GM23338 (cell line): Measurements from ENCODE around the gene SLFN5. TPM values are rescaled to one million over a fixed set of nuclear protein-coding genes. Genes with fewer than 3 reads are reported as not detected.

Experiments
- ATAC-seq: fragments of 200-7000 bp; cut with Tn5 transposase; 3 replicates; pipeline ENCODE4 v1.9.1; 2020
- DNase-seq: peaks from one replicate; pipeline ENCODE4 v3.0.0-alpha.2; 2015; ENCODE audit warnings: low spot score
- H2AFZ ChIP-seq: fragments of 200-600 bp; sonication (generic); 2 replicates; pipeline ENCODE4 v1.8.0; 2016; ENCODE audit warnings: antibody characterized with exemption, mild to moderate bottlenecking, moderate library complexity
- H3F3A ChIP-seq: fragments of 200-600 bp; sonication (generic); replicated peaks from 2 replicates; pipeline ENCODE4 v1.8.0; 2017; ENCODE audit warnings: antibody characterized with exemption, mixed run types, low read depth
- H3K27ac ChIP-seq: fragments of 200-600 bp; sonication (generic); 2 replicates; pipeline ENCODE4 v1.6.1; 2016; ENCODE audit warnings: low read depth
- H3K27me3 ChIP-seq: fragments of 200-600 bp; sonication (generic); 2 replicates; pipeline ENCODE4 v1.8.0; 2016; ENCODE audit warnings: mild to moderate bottlenecking, mixed run types, moderate library complexity; ENCODE audit not compliant: insufficient read depth
- H3K36me3 ChIP-seq: fragments of 200-600 bp; sonication (generic); 2 replicates; pipeline ENCODE4 v1.8.0; 2016; ENCODE audit warnings: mild to moderate bottlenecking; ENCODE audit not compliant: insufficient read depth
- H3K4me1 ChIP-seq: fragments of 200-600 bp; sonication (generic); 2 replicates; pipeline ENCODE4 v1.8.0; 2016; ENCODE audit warnings: mild to moderate bottlenecking, moderate library complexity; ENCODE audit not compliant: insufficient read depth
- H3K4me2 ChIP-seq: fragments of 200-600 bp; sonication (generic); 2 replicates; pipeline ENCODE4 v1.7.1; 2017; ENCODE audit warnings: mixed run types
- H3K4me3 ChIP-seq: fragments of 200-600 bp; sonication (generic); 2 replicates; pipeline ENCODE4 v1.6.1; 2016; ENCODE audit warnings: mixed run types
- H3K79me2 ChIP-seq: fragments of 200-600 bp; sonication (generic); replicated peaks from 2 replicates; pipeline ENCODE4 v1.8.0; 2017; ENCODE audit warnings: mild to moderate bottlenecking; ENCODE audit not compliant: insufficient read depth
- H3K9me2 ChIP-seq: fragments of 200-600 bp; sonication (generic); 2 replicates; pipeline ENCODE4 v1.8.0; 2017; ENCODE audit not compliant: insufficient read depth
- H4K20me1 ChIP-seq: fragments of 200-600 bp; sonication (generic); replicated peaks from 2 replicates; pipeline ENCODE4 v1.8.0; 2017; ENCODE audit warnings: mild to moderate bottlenecking; ENCODE audit not compliant: insufficient read depth
- H3K27ac Mint-ChIP-seq: 2 replicates; pipeline ENCODE4 v1.8.0; 2020; ENCODE audit warnings: inconsistent platforms, mild to moderate bottlenecking, moderate library complexity, mixed read lengths
- H3K27me3 Mint-ChIP-seq: 3 replicates; pipeline ENCODE4 v1.8.0; 2022; ENCODE audit warnings: low read depth, mild to moderate bottlenecking, moderate library complexity, mixed read lengths, inconsistent platforms; ENCODE audit not compliant: insufficient read depth, poor library complexity
- H3K36me3 Mint-ChIP-seq: 3 replicates; pipeline ENCODE4 v1.8.0; 2021; ENCODE audit warnings: low read depth, mild to moderate bottlenecking, inconsistent platforms, moderate library complexity, mixed read lengths
- H3K4me1 Mint-ChIP-seq: 3 replicates; pipeline ENCODE4 v1.8.0; 2020; ENCODE audit warnings: mild to moderate bottlenecking, inconsistent platforms, mixed read lengths
- H3K4me3 Mint-ChIP-seq: 3 replicates; pipeline ENCODE4 v1.8.0; 2021; ENCODE audit warnings: moderate library complexity, mild to moderate bottlenecking, inconsistent platforms, mixed read lengths
- H3K9me3 Mint-ChIP-seq: 3 replicates; pipeline ENCODE4 v1.8.0; 2020; ENCODE audit warnings: moderate library complexity, mild to moderate bottlenecking, inconsistent platforms, mixed read lengths
- EZH2phosphoT487 ChIP-seq: fragments of 200-600 bp; sonication (generic); IDR thresholded peaks from one replicate; pipeline ENCODE4 v1.8.1; 2018; ENCODE audit warnings: antibody characterized with exemption; ENCODE audit not compliant: unreplicated experiment
- JUNB ChIP-seq: IDR thresholded peaks from one replicate; pipeline ENCODE4 v1.6.1; 2016; ENCODE audit warnings: antibody characterized with exemption; ENCODE audit not compliant: unreplicated experiment
- NANOG ChIP-seq: IDR thresholded peaks from 2 replicates; pipeline ENCODE4 v1.6.1; 2016; ENCODE audit warnings: antibody characterized with exemption, borderline replicate concordance
- POLR2AphosphoS5 ChIP-seq: IDR thresholded peaks from 2 replicates; pipeline ENCODE4 v1.6.1; 2016; ENCODE audit warnings: antibody characterized with exemption, low read depth
- STAT1 ChIP-seq: IDR thresholded peaks from one replicate; pipeline ENCODE4 v1.6.1; 2016; ENCODE audit warnings: antibody characterized with exemption; ENCODE audit not compliant: unreplicated experiment
- ZNF114 ChIP-seq: fragments of 250-450 bp; sonication (Bioruptor Pico); IDR thresholded peaks from 2 replicates; pipeline ENCODE4 v1.5.0; 2020; ENCODE audit warnings: mild to moderate bottlenecking, moderate library complexity
- polyA plus RNA-seq: library from polyadenylated mRNA; unstranded; fragments of >200 nt; fragmentation: Nextera tagmentation; extraction: Ambion mirVana; gene quantifications from 2 replicates; pipeline ENCODE4 v1.2.1, GENCODE V29; 2016
- total RNA-seq: library from RNA; depleted of rRNA; stranded (reverse); fragments of >200 nt; shearing (Covaris generic); gene quantifications from 2 replicates; pipeline ENCODE4 v1.2.3, GENCODE V29; 2014
- TF ChIP-seq, protein P1 (sequence below), 2 experiments: fragments of 200-600 bp in 1 of 2; sonication (generic) in 1 of 2; conservative IDR thresholded peaks; 2 replicates each; pipeline versions ENCODE4 v1.5.1 to v1.6.1; 2016 to 2017; ENCODE audit warnings: antibody characterized with exemption in 2 of 2, low read depth in 2 of 2, mild to moderate bottlenecking in 2 of 2, moderate library complexity in 1 of 2
- TF ChIP-seq, protein P2 (sequence below): IDR thresholded peaks from one replicate; pipeline ENCODE4 v1.6.1; 2018; ENCODE audit warnings: antibody characterized with exemption; ENCODE audit not compliant: unreplicated experiment
- TF ChIP-seq, protein P3 (sequence below): fragments of 250-450 bp; sonication (Bioruptor Pico); IDR thresholded peaks from 2 replicates; pipeline ENCODE4 v1.5.0; 2020; ENCODE audit warnings: mild to moderate bottlenecking, moderate library complexity

The SLFN5 gene
- total and polyA plus RNA-seq, 2 experiments from 2014 or later = 1.4 to 6.4 TPM

DNA sequence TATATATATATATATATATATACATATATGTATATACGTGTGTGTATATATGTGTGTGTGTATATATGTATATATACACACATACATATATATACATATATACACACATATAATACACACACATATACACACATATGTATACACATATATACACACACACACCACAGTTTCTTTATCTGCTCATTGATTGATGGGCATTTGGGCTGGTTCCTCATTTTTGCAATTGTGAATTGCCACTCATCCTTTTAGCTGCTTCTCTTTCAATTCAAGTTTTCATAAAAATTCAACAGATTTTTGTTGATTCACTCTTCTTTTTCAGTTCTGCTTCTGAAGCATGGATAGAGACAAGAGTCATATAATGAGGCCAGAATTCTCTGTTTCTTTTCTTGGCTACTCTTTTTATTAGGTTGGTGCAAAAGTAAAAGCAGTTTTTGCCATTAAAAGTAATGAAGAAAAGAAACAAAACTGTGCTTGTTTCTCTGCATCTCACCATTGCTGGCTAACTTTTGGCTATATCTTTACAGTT is 44.5 kb downstream of the SLFN5 start (continued):
- TF ChIP-seq, protein P1, sequence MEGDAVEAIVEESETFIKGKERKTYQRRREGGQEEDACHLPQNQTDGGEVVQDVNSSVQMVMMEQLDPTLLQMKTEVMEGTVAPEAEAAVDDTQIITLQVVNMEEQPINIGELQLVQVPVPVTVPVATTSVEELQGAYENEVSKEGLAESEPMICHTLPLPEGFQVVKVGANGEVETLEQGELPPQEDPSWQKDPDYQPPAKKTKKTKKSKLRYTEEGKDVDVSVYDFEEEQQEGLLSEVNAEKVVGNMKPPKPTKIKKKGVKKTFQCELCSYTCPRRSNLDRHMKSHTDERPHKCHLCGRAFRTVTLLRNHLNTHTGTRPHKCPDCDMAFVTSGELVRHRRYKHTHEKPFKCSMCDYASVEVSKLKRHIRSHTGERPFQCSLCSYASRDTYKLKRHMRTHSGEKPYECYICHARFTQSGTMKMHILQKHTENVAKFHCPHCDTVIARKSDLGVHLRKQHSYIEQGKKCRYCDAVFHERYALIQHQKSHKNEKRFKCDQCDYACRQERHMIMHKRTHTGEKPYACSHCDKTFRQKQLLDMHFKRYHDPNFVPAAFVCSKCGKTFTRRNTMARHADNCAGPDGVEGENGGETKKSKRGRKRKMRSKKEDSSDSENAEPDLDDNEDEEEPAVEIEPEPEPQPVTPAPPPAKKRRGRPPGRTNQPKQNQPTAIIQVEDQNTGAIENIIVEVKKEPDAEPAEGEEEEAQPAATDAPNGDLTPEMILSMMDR (conservative IDR thresholded peaks at IDR 0.05; ENCODE audit: low read depth in 2 of 2) = no peak
- TF ChIP-seq POLR2AphosphoS5 (no peak), ZNF114 (CRISPR knock-in tag) (no peak)
- TF ChIP-seq, protein P2, sequence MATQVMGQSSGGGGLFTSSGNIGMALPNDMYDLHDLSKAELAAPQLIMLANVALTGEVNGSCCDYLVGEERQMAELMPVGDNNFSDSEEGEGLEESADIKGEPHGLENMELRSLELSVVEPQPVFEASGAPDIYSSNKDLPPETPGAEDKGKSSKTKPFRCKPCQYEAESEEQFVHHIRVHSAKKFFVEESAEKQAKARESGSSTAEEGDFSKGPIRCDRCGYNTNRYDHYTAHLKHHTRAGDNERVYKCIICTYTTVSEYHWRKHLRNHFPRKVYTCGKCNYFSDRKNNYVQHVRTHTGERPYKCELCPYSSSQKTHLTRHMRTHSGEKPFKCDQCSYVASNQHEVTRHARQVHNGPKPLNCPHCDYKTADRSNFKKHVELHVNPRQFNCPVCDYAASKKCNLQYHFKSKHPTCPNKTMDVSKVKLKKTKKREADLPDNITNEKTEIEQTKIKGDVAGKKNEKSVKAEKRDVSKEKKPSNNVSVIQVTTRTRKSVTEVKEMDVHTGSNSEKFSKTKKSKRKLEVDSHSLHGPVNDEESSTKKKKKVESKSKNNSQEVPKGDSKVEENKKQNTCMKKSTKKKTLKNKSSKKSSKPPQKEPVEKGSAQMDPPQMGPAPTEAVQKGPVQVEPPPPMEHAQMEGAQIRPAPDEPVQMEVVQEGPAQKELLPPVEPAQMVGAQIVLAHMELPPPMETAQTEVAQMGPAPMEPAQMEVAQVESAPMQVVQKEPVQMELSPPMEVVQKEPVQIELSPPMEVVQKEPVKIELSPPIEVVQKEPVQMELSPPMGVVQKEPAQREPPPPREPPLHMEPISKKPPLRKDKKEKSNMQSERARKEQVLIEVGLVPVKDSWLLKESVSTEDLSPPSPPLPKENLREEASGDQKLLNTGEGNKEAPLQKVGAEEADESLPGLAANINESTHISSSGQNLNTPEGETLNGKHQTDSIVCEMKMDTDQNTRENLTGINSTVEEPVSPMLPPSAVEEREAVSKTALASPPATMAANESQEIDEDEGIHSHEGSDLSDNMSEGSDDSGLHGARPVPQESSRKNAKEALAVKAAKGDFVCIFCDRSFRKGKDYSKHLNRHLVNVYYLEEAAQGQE = no peak

DNA sequence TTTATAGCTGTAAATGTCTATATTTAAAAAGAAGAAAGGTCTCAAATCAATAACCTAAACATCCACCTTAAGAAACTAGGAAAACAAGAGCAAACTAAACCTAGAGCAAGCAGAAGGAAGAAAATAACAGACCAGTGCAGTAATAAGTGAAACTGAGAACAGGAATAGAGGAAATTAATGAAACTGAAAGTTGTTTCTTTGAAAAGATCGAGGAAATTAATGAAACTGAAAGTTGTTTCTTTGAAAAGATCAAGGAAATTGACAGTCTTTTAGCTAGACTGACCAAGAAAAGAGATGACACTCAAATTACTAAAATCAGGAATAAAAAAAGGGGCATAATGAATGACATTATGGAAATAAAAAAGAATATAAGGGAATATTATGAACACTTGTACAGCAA is 46.4 kb downstream of the SLFN5 start:
- Histone ChIP-seq H3K4me2 (no peak overlapping the region), H3F3A (no peaks in the 10 kb centered on the region), H3K27ac (no peak overlapping the region), H3K36me3 (no peaks in the 10 kb centered on the region), H3K27me3 (peaks cover 9% of the 10 kb centered on the region; the same call in 1 of the 2 replicates), H3K4me1 (no peaks in the 10 kb centered on the region), H3K79me2 (no peaks in the 10 kb centered on the region), H3K4me3 (no peak overlapping the region), H3K9me2 (no peaks in the 10 kb centered on the region), H2AFZ (no peak overlapping the region), H4K20me1 (no peaks in the 10 kb centered on the region)
- DNase-seq (no peak), ATAC-seq (no peak)
- H3K4me1 Mint-ChIP-seq = peaks cover 8% of the 10 kb centered on the region
- H3K36me3 Mint-ChIP-seq = no peaks in the 10 kb centered on the region
- TF ChIP-seq JUNB = no peak
- no peaks in the 10 kb centered on the region for H3K27me3 Mint-ChIP-seq
- H3K9me3 Mint-ChIP-seq = no peaks in the 10 kb centered on the region; the same call in 2 of the 3 replicates
- H3K27ac Mint-ChIP-seq = no peak overlapping the region
- H3K4me3 Mint-ChIP-seq = no peak overlapping the region

DNA sequence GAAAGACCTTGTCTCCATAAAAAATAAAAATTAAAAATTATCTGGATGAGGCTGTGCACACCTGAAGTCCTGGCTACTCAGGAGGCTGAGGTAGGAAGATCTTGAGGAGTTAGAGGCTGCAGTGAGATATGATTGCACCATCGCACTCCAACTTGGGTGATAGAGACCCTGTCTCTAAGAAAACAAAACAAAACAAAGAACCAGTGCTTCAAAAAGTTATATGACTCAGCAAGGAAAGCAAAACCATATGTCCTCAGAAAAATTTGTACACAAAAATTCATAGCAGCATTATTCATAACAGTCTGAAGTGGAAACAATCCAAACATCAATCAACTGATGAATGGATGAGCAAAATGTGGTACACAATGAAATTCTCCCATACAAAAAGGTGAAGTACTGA is 48.9 kb downstream of the SLFN5 start:
- H3K27ac ChIP-seq = no peak overlapping the region
- H3K79me2 ChIP-seq = no peaks in the 10 kb centered on the region
- Mint-ChIP-seq H3K27me3 (no peaks in the 10 kb centered on the region), H3K9me3 (peaks cover 10% of the 10 kb centered on the region), H3K36me3 (peaks cover 3% of the 10 kb centered on the region; the same call in 2 of the 3 replicates), H3K27ac (no peak overlapping the region), H3K4me1 (no peaks in the 10 kb centered on the region), H3K4me3 (no peak overlapping the region)
- no peaks in the 10 kb centered on the region for H4K20me1 ChIP-seq
- peaks cover 9% of the 10 kb centered on the region; the same call in 1 of the 2 replicates for H3K27me3 ChIP-seq
- no peak overlapping the region for H3K4me2 ChIP-seq
- no peaks in the 10 kb centered on the region for H3K9me2 ChIP-seq
- H3K4me3 ChIP-seq = no peak overlapping the region
- H2AFZ ChIP-seq = no peak overlapping the region
- ATAC-seq = no peak
- no peaks in the 10 kb centered on the region for H3K4me1 ChIP-seq
- no peaks in the 10 kb centered on the region for H3K36me3 ChIP-seq
- DNase-seq = no peak
- H3F3A ChIP-seq = no peaks in the 10 kb centered on the region
- TF ChIP-seq STAT1 = no peak
- no peak for TF ChIP-seq EZH2phosphoT487
- TF ChIP-seq NANOG = no peak
- no peak for TF ChIP-seq ZNF114 (CRISPR knock-in tag)
- TF ChIP-seq, protein P3, sequence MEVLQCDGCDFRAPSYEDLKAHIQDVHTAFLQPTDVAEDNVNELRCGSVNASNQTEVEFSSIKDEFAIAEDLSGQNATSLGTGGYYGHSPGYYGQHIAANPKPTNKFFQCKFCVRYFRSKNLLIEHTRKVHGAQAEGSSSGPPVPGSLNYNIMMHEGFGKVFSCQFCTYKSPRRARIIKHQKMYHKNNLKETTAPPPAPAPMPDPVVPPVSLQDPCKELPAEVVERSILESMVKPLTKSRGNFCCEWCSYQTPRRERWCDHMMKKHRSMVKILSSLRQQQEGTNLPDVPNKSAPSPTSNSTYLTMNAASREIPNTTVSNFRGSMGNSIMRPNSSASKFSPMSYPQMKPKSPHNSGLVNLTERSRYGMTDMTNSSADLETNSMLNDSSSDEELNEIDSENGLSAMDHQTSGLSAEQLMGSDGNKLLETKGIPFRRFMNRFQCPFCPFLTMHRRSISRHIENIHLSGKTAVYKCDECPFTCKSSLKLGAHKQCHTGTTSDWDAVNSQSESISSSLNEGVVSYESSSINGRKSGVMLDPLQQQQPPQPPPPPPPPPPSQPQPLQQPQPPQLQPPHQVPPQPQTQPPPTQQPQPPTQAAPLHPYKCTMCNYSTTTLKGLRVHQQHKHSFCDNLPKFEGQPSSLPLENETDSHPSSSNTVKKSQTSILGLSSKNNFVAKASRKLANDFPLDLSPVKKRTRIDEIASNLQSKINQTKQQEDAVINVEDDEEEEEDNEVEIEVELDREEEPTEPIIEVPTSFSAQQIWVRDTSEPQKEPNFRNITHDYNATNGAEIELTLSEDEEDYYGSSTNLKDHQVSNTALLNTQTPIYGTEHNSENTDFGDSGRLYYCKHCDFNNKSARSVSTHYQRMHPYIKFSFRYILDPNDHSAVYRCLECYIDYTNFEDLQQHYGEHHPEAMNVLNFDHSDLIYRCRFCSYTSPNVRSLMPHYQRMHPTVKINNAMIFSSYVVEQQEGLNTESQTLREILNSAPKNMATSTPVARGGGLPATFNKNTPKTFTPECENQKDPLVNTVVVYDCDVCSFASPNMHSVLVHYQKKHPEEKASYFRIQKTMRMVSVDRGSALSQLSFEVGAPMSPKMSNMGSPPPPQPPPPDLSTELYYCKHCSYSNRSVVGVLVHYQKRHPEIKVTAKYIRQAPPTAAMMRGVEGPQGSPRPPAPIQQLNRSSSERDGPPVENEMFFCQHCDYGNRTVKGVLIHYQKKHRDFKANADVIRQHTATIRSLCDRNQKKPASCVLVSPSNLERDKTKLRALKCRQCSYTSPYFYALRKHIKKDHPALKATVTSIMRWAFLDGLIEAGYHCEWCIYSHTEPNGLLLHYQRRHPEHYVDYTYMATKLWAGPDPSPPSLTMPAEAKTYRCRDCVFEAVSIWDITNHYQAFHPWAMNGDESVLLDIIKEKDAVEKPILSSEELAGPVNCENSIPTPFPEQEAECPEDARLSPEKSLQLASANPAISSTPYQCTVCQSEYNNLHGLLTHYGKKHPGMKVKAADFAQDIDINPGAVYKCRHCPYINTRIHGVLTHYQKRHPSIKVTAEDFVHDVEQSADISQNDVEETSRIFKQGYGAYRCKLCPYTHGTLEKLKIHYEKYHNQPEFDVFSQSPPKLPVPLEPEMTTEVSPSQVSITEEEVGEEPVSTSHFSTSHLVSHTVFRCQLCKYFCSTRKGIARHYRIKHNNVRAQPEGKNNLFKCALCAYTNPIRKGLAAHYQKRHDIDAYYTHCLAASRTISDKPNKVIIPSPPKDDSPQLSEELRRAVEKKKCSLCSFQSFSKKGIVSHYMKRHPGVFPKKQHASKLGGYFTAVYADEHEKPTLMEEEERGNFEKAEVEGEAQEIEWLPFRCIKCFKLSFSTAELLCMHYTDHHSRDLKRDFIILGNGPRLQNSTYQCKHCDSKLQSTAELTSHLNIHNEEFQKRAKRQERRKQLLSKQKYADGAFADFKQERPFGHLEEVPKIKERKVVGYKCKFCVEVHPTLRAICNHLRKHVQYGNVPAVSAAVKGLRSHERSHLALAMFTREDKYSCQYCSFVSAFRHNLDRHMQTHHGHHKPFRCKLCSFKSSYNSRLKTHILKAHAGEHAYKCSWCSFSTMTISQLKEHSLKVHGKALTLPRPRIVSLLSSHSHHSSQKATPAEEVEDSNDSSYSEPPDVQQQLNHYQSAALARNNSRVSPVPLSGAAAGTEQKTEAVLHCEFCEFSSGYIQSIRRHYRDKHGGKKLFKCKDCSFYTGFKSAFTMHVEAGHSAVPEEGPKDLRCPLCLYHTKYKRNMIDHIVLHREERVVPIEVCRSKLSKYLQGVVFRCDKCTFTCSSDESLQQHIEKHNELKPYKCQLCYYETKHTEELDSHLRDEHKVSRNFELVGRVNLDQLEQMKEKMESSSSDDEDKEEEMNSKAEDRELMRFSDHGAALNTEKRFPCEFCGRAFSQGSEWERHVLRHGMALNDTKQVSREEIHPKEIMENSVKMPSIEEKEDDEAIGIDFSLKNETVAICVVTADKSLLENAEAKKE (CRISPR knock-in tag) = no peak
- no peak for TF ChIP-seq JUNB
